ENCODE data around the gene LHPP.

Gene LHPP

GRCh38 chr10:124500757-124501156, 39.1 kb downstream of the LHPP start:
- no peak for DNase-seq

- no peak for DNase-seq
Observed at GRCh38 chr10:124504711-124505110, 43.1 kb downstream of the LHPP start.

DNA sequence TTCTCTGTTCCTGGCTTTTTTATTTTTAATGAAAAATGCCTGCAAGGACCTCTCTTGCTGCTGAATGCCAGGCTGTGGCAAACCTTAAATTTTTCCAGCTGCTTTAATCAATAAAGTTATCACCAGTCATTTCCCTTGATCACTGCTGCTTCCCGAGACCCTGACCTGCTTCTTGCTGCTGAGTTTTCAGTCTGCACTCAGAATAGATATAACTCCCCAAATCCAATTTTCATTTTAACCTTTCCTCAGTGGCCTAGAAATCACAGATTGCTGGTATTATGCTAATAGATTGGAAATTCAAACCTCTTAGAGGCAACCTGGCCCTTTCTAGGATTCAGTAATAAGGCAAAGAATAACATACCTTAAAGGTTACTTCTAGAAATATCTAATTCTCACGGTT, 43.7 kb downstream of the LHPP start:
- DNase-seq = no peak

GRCh38 chr10:124508070-124508667, 46.5 kb downstream of the LHPP start:
- DNase-seq = no peak

- no peak for DNase-seq
Observed at GRCh38 chr10:124508907-124509454, 47.4 kb downstream of the LHPP start.

GRCh38 chr10:124509880-124510632, 48.4 kb downstream of the LHPP start:
- no peak for DNase-seq

DNA sequence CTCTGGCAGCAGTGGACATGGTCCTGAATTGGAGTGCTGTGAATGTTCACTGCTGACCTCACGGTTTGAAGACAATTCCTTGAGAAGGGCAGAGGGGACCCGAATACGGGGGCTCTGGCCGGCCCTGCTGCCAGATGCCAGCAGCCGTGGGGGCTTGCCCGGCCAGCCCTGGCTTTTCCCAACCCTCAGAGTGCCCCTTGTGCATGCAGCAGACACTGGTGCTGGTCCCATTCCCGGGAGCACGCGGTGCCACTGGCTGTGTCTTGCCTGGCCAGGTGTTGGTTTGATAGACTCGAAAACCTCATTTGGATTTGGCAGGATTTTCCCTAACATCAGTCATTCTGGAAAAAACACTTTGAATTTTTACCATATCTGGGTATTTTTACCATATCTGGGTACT, 49.1 kb downstream of the LHPP start:
- DNase-seq = no peak

GRCh38 chr10:124511205-124512039, 49.8 kb downstream of the LHPP start:
- DNase-seq = no peak

DNA sequence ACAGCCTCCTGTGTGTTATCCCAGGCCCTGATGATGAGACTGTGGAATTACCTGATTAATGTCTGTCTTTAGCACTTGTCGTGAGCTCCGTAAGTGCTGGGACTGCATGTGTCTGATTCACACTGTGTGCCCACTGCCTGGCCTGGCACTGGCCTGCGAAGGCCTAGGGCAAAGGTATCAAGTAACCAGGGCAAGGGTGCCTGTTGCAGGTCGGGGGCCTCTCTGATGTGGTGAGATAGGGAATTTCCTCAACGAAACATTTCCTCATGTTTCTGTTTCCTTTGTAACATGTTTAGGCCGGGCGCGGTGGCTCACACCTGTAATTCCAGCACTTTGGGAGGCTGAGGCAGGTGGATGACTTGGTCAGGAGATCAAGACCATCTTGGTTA, 50.4 kb downstream of the LHPP start:
- no peak for DNase-seq

DNA sequence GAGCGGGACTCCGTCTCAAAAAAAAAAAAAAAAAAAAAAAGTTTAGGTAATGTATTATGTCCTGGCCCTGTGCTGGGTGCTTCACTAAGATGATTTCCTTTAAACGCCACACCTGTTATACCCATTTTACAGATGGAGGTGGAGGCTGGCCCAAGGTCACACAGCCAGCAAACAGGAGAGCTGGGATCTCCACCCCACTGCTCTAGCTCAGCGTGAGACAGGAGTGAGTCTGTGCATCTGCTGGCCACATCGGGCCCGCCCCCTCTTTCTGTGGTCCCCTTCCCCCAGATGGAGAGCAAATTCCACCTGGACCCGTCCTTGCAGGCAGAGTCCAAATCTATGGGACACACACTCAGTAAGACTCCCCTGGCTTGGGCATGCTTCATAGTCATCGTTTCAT, 51.0 kb downstream of the LHPP start:
- DNase-seq = no peak

DNA sequence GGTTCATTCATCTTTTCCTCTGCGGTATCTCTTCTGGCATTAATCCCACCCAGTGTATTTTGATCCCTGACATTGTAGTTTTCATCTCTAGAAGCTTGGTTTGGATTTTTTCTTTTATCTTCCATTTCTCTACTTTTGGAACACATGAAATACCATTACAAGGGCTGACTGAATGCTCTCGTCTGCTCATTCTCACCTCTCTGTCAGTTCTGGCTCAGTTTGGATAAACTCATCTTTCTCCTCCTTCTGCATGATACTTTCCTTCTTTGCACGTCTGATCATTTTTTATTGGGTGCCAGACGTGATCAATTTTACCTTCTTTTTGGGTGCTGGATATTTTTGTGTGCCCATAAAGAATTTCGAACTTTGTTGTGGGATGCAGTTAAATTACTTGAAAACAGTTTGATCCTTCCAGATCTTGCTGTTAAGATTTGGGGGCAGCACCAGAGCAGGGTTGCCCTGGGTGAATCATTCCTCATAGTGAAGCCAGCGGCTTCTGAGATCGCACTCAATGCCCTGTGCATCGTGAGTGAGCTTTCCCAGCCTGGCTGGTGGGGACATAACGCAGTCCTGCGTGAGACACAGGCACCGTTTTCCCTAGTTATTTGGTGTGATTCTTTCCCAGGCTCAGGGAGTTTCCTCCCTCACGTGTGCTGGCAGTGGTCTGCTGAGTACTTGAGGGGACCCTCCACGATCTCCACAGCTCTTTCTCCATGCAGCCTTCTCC, 53.8 kb downstream of the LHPP start:
- DNase-seq = no peak

DNA sequence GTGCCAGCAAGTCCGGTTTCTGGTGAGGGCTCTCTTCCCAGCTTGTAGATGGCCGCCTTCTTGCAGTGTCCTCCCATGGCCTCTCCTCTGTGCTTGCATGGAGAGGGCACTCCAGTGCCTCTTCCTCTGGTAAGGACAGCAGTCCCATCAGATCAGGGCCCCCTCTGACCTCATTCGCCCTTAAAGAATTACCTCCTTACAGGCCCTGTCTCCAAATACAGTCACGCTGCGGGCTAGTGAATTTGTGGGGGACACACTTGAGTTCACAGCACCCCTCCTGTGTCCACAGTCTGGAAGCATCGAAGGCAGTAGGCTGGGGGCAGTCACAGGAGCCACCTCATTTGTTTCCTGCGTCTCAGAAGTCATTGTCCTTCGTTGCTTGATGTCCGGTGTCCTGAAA, 54.6 kb downstream of the LHPP start:
- DNase-seq = no peak

- no peak for DNase-seq
Observed at GRCh38 chr10:124516746-124517397, 55.2 kb downstream of the LHPP start.

GRCh38 chr10:124517461-124517860, 55.8 kb downstream of the LHPP start:
- no peak for DNase-seq

- DNase-seq = no peak
Observed at GRCh38 chr10:124517931-124518330, 56.3 kb downstream of the LHPP start.

- no peak for DNase-seq
Observed at GRCh38 chr10:124518366-124518765, 56.7 kb downstream of the LHPP start.

DNA sequence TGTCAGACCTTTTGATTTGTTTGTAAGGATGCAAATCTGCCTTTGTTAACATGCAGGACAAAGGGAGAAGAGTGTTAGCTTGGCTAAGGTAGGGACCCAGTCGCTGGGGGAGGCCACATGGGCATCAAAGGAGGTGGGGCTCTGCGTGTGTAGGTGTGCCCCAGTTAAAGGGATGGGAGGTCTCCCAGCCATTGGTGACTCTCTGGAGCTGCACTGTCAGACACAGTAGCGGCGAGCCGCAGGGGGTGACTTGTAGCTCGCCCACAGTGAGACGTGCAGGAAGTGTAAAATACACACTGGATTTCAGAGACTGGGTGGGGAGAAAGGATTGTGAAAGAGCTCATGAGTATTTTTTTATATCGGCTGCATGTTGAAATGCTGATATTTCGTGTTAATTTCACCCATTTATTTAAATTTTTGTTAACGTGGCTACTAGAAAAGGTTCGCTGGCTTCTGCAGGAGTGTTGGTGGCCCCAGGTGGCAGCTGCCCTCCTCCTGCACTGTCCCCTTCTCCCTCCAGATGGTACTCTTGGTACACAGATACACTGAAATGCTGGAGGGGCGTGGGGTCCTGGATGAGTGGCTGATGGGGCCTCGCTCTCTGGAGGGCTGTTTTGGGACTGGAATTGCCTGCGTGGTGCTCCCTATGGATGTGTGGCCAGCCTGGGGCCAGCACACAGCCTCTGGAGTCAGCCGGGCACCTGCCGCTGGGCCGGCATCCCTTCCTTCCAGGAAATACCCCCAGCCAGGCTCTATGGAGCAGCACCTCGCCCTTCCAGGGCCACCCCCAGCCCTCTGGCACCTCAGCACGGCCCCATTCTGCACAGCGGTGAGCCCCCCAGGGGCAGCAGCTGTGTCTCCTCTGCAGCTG, 59.2 kb downstream of the LHPP start:
- DNase-seq = no peak

- no peak for DNase-seq
Observed at GRCh38 chr10:124521429-124521871, 59.8 kb downstream of the LHPP start.

GRCh38 chr10:124522131-124522932, 60.7 kb downstream of the LHPP start:
- DNase-seq = no peak
